ACHN (cell line): Measurements from ENCODE around the gene SIGMAR1.
"Not testable (repeated sequence)": the region's sequence is repeated elsewhere in the genome, so short reads cannot be mapped to it uniquely, and the experiment has no call there.

Source experiments
- DNase-seq: peaks from one replicate; pipeline ENCODE4 v3.0.0-alpha.2; 2015
- in situ Hi-C: cut with HindIII; loops from 2 replicates; pipeline ENCODE4 v1.10.0; 2017; ENCODE audit warnings: low sequenced_read_pairs, low pct_ligation_motif_present, low pct_unique_long_range_greater_than_20kb

The SIGMAR1 gene

DNA sequence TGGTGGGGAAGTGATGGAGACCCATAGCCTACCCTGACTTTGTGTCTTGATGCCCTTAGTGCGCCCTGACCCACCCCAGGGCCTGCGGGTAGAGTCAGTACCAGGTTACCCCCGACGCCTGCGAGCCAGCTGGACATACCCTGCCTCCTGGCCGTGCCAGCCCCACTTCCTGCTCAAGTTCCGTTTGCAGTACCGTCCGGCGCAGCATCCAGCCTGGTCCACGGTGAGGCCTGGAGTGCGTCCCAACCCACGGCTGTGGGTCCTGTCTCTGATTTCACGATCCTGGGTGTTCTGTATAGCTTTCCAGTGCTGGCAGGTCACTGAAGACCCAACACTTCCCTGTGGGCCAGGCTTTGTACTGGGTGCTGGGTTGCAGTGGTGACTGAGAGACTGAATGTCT is 20.9 kb upstream of the SIGMAR1 start:
- DNase-seq = no peak
- in situ Hi-C loops = no loop called here

DNA sequence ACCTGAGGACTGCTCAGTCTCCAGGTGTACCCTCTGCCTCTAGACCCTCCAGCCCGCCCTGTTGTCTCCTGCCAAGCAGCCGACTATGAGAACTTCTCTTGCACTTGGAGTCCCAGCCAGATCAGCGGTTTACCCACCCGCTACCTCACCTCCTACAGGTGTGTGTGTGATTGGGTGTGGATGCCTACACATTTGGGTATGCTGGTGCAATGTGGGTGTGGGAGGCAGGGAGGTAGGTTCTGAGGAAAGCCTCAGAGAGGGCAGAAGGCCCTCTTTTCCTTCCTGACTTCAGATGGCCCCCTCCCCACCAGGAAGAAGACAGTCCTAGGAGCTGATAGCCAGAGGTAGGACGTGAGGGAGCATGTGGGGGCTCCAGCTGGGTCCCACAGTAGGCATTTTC is 19.4 kb upstream of the SIGMAR1 start:
- no peak for DNase-seq
- in situ Hi-C loops = no loop called here

DNA sequence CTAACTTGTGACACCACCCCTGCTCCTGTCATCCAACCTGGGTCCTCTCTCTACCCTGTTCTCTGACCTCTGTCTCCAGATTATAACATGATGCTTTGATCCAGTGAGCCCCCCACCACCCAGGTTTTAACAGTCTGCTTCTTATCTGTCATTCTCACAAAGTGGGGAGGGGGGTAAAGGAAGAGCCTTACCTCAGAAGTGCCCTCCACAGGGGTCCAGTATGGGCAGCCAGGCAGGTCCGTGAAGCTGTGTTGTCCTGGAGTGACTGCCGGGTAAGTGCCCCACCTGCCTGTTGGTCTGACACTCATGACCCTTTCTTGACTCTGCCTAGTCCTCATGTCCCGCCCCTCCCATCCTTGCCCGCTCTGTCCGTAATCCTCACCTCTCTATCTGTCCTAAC is 17.8 kb upstream of the SIGMAR1 start:
- in situ Hi-C loops = no loop called here
- no peak for DNase-seq

DNA sequence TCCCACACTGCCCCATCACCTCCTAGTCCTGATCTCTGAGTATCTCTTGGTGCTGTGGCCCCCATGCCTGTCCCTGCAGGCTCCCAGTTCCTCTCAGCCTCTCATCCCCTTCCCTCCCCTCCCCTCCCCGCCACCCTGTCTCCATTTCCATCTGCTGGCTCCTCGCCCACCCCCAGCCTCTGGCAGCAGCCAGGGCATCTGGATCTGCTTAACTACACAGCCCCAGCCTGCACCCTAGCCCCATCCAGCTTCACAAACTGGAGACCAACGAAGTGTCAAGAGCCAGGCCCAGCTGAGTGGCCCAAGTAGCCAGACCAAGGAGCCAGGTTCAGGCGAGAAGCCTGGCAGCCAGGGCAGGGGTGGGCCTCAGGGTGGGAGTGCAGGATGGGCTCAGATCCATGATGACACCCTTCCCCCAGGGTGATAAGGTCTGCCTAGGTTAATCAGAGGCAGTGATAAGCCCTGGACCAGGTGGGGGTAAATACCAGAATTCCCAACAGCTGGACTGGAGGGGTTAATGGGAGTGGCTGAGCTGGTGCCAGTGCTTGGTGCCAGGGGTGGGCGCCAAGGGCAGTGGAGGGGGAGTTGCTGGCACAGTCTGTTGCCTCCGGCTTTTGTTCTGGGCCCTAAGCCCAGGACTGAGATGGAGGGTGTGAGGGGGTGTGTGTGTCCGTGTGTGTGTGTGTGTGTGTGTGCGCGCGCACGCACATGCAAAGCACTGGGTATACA is 16.9 kb upstream of the SIGMAR1 start:
- in situ Hi-C loops = no loop called here
- DNase-seq = no peak

DNA sequence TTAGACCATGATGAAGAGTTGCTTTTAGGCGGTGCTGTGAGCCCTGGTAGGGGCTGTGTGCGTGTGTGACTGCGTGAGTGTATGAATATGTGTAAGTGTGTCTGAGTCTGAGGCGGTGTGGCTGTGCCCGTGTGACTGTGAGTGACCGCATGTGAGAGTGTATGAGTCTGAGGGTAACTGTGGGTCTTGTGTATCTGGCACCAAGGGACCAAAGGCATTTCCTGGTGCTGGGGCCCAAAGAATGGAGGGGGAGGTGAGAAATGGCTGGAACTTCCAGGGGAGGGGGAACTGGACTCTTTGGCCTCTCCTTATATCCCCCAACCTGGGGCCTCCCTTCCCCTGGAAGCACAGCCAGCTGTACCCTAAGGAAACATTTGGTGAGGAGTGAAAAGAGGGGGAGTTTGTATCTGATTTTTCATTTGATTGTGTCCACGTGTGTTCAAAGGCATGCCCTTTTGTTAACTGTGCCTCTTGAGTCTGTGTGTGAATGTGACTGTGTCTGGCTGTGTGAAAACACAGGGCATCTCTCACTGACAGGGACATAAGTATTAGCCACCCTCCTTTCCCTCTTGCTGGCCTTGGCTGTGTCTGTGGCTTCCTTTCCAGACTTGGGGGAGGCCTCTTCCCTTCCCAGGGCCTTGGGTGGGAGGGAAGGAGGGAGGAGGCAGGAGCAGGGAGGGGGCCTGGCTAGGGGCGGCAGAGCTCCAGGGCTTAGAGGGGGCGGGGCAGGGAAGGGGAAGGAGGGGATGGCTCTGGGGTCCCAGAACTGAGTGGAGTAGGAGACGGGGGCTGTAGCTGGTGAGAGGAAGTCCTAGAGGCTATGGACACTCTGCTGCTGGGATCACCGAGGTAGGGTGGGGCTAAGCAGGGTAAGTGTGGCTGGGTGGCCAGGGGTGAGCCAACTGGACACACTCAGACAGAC is 15.8 kb upstream of the SIGMAR1 start:
- in situ Hi-C loops = no loop called here
- DNase-seq = no peak

DNA sequence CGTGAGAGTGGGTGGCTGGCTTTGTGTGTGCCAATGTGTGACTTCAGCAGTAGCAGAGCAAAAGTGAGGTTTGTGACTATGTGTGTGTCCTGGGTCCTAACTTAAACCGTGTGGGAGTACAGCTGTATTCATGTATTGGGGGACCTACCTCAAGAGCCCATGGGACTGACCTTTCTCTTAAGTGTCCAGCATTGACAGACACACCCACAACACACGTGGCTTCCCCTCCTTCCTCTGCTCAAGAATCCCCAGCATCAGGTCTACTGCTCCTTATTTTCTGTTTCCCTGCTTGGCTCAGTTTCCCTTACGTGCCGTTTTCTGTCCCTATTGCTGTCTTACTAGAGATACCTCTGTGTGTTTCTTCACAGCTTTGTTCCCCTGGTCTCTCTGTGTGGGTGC is 15.0 kb upstream of the SIGMAR1 start:
- no peak for DNase-seq
- in situ Hi-C loops = no loop called here

DNA sequence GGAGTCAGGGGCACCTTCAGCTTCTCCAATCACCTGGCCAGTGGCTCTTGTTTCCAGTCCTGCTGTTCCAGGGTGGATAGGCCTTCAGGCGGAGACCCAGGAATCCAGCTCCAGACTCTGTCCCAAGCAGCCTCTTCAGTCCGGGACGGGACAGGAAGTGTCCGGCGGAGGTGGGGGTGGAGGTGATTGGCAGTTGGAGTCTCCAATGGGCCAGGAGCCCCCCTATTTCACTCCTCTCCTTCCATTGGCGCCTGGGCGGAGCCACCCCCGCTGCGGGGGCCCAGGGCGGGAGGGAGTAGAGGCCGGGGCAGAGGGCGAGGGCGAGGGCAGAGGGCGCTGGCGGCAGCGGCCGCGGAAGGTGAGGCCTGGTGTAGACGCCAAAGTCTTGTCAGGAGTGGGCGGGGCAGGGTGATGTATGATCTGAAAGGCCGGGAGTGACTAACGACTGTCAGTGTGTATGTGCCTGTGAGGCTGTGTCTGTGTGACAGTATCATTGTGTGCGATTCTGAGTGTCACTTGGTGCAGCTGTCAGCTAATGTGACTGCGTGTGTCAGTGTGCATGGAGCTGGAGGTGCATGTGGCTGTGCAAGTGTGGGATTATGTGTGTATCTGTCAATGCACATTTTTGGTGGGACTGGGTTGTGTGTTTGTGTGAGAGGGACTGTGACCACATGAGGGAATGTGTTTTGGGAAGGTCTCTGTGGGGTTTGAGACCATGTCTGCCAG is 14.5 kb upstream of the SIGMAR1 start, which contains the start of gene IL11RA:
Gene IL11RA (plus strand): TSS at position 310 of the 726 bp plus-strand sequence. CDS start 3,033 bp downstream, outside the sequence.
- DNase-seq = peak; percentile 86
- in situ Hi-C loops = no loop called here

DNA sequence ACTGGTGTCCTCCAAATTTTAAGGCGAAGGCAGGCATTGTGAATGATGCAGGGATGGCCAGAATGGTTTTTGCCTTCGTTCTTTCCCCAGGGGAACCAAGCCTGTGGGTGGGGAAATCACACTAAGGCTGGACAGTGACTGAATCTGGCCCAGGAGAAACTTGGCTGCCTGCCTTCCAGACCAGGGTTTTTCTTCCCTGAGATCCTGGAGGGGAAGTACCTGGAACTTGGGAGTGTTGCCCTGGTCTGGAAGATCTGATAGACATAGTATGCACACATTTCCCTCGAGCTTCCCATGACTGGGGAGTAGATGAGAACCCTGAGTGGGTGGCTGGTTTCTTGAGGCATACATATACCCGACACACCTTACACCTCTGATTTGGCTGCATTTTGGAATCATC is 13.7 kb upstream of the SIGMAR1 start:
- in situ Hi-C loops = no loop called here
- DNase-seq = no peak

DNA sequence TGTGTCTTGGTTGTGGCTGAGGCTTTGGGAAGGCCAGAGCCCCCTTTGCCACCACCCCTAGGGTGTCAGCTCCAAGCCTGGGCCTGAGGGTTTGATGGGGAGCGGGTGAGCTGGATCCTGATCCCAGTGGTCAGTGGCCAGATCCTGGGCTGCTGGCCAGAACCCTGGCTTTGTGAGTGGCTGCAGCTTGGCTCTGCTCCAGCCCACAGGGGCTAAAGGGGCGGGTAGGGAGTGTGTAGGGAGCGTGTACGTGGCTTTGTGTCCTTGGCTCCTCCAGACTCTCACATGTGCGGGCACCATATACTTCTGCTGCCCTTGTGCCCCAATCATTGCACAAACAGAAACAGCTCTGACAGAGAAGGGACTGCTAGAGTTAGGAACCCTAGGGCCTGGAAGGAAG is 13.2 kb upstream of the SIGMAR1 start:
- in situ Hi-C loops = no loop called here
- no peak for DNase-seq

DNA sequence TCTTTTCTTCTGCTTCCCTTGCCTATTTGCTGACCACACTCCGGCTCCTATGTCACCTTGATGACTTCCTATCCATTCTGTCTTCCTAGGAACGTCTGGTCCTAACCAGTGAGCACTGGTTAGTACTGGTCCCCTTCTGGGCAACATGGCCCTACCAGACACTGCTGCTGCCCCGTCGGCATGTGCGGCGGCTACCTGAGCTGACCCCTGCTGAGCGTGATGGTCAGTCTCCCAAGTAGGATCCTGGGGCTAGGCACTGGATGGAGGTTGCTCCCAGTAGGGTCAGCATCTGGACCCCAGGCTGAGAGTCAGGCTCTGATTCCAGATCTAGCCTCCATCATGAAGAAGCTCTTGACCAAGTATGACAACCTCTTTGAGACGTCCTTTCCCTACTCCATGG is 11.1 kb upstream of the SIGMAR1 start:
- in situ Hi-C loops = no loop called here

DNA sequence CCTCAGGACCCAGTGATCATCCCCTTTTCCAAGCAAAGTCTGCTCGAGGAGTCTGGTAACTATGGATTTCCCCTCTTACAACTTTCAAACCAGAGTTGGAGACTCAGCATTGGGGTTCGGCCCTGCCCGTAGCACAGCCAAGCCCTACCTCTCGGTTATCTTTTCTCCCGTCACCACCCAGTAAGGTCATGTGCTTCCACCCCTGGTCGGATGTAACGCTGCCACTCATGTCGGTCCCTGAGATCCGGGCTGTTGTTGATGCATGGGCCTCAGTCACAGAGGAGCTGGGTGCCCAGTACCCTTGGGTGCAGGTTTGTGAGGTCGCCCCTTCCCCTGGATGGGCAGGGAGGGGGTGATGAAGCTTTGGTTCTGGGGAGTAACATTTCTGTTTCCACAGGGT is 10.1 kb upstream of the SIGMAR1 start:
- no peak for DNase-seq

More for the DNA sequence above, 11.1 kb upstream of the SIGMAR1 start:
- DNase-seq = no peak

DNA sequence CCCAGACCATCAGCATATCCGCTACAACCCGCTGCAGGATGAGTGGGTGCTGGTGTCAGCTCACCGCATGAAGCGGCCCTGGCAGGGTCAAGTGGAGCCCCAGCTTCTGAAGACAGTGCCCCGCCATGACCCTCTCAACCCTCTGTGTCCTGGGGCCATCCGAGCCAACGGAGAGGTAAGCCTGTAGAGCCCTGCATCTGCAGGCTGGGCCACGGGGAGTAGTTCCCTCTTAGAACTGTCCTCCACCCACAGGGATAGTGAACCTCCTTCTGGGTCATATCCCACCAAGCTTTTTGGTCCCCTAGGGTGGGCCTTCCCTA is 9.5 kb upstream of the SIGMAR1 start:
- in situ Hi-C loops = no loop called here

More for the DNA sequence above, 10.1 kb upstream of the SIGMAR1 start:
- in situ Hi-C loops = no loop called here

DNA sequence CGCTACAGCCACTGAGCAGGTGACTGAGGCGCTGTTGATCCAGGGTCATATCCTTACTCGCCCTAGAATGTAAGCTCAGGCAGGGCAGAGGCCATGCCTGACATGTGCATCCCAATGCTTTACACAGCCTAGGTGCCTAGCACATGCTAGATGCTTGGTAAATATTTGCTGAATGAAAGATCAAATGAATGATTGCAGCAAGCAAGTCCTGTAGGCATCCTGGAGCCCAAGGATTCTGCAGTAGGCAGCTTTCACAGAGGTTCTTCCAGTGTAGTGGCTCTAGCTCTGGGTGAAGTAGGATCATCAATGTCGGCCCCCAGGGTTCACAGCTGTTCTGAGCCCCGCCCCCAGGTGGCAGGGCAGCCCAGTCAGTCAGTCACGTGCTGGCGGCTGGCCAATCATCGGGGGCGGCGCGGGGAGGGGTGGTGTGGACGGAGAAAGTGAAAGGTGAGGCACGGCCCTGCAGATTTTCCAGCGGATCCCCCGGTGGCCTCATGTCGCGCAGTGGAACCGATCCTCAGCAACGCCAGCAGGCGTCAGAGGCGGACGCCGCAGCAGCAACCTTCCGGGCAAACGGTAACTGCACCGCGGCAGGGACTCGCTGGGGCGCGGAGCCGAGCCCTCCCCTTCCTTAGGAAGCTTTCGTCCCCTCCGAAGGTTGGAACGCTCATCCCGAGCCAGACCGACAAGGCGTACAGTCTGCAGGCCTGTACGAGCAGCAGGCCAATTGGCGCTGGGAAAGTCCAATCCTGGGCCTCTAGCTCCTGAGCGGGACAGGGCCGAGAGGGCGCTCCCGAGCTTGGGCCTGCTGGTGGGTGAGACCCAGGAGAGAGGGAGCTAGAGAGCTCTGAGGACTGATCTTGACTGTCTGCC is 8.9 kb upstream of the SIGMAR1 start, which contains the start of gene GALT:
Gene GALT (plus strand): TSS at position 465 of the 873 bp plus-strand sequence. CDS start 30 bp downstream, at position 495.
- in situ Hi-C loops = no loop called here
- peak; percentile 85 for DNase-seq

More for the DNA sequence above, 9.5 kb upstream of the SIGMAR1 start:
- no peak for DNase-seq

DNA sequence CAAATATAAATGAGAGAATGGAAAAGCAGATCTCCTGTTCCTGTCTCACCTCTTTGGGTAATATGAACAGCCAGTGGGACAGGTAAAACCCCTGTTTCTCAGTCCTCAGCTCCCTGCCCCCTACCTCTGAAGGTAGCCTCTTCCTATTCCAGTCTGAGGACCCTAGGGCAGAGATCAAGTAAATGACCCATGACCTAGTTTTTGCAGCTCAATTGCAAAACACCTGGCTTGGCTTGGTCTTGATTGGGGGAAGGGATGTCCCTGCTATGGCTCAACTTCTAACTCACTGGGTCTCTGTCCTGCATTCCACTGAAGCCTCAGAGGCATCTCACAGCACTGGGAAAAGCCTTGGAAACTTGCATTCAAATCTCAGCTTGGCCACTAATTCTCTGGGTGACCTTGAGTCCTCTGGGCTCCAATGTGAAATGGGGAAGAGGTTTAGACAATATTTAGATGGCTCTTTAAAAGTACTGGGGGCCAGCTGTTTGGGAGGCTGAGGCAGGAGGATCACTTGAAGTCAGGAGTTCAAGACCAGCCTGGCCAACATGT is 7.3 kb upstream of the SIGMAR1 start:
- no peak for DNase-seq
- in situ Hi-C loops = no loop called here

DNA sequence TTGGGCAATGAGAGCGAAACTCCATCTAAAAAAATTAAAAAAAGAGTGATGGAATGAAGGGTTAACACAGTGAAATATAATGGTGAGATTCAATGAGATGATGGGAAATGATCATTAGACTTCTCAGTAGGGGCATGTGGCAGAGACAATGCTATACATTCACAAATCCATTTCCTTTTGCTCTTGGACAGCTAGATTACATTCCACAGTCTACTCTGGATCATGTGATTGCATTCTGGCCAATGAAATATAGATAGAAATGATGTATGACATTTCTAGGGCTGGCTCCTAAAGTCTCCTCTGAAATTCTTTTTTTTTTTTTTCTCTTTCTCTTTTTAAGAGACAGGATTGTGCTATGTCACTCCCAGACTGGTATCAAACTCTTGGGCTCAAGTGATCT is 5.1 kb upstream of the SIGMAR1 start:
- no peak for DNase-seq
- in situ Hi-C loops = no loop called here

DNA sequence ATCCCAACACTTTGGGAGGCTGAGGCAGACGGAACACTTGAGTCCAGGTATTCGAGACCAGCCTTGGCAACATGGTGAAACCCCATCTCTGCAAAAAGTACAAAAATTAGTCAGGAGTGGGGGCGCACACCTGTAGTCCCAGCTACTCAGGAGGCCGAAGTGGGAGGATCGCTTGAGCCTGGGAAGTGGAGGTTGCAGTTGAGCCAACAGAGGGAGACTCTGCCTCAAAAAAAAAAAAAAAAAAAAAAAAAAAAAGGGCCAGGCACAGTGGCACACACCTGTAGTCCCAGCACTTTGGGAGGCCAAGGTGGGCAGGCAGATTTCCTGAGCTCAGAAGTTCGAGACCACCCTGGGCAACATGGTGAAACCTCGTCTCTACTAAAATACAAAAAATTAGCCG is 1.7 kb upstream of the SIGMAR1 start:
- in situ Hi-C loops, DNase-seq: not testable (repeated sequence)

DNA sequence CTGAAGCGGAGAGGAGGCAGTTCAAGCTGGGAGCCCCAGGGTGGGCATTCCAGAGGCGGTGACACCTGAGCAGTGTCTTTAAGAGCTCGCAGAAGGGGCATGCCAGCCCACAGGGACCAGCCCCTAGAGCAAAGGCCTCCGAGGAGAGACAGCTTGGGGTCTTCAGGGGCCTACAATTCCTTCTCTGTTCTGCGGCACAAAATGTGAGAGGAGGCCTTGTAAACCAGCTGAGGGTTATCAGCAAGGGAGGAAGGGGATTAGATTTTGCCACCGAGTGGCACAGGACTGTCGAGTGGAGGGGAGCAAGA is 505 bp upstream of the SIGMAR1 start:
- DNase-seq = no peak
- in situ Hi-C loops = no loop called here

DNA sequence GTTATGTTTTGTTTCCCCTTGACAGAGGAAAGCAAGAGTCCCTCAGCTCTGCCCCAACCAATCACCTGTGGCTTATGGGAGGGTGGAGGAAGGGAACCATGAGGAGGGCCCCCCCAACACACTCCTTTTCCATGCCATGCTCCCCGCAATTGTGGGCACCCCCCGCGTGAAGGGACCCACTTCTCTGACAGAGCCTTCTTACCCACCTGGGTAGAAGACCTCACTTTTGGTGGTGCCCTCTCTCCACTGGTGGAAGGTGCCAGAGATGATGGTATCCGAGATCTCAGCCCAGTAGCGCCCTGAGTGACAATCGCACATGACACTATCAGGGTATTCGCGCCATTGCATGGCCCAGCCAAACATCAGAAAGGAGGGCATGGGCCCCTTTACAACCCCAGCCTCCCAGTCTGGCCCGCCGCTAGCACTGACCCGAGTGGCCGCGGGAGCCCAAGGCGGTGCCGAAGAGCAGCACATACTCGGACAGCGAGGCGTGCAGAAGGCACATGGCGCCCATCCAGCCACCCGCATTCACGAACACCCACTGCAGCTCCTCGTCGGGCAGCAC is 714 bp downstream of the SIGMAR1 start:
- DNase-seq = no peak
- in situ Hi-C loops = no loop called here
